H9 (cell line): ENCODE measurements around the gene HPCAL1. TPM values are rescaled to one million over a fixed set of nuclear protein-coding genes. Genes with fewer than 3 reads are reported as not detected.

Source experiments
- DNase-seq: peaks from one replicate; pipeline ENCODE4 v3.0.0-alpha.2; 2017
- H2AFZ ChIP-seq: one replicate; pipeline ENCODE4 v1.6.1; 2013; ENCODE audit warnings: mild to moderate bottlenecking, low read length, control low read depth, moderate library complexity
- H2AK5ac ChIP-seq: 2 replicates; pipeline ENCODE4 v1.6.1; 2013; ENCODE audit warnings: low read length, control low read depth, mixed read lengths; ENCODE audit not compliant: insufficient read length
- H2BK120ac ChIP-seq: one replicate; pipeline ENCODE4 v1.6.1; 2013; ENCODE audit warnings: low read depth, mild to moderate bottlenecking, low read length, control low read depth, inconsistent platforms; ENCODE audit not compliant: poor library complexity, severe bottlenecking
- H2BK12ac ChIP-seq: 2 replicates; pipeline ENCODE4 v1.6.1; 2013; ENCODE audit warnings: low read length, control low read depth, mixed read lengths, low read depth; ENCODE audit not compliant: insufficient read length
- H2BK15ac ChIP-seq: 2 replicates; pipeline ENCODE4 v1.6.1; 2013; ENCODE audit warnings: low read depth, low read length, control low read depth
- H2BK20ac ChIP-seq: one replicate; pipeline ENCODE4 v1.6.1; 2013; ENCODE audit warnings: low read depth, mild to moderate bottlenecking, low read length, control low read depth, inconsistent platforms; ENCODE audit not compliant: poor library complexity, severe bottlenecking
- H2BK5ac ChIP-seq: 2 replicates; pipeline ENCODE4 v1.6.1; 2013; ENCODE audit warnings: low read length, control low read depth, mixed read lengths; ENCODE audit not compliant: insufficient read length
- H3K14ac ChIP-seq: 2 replicates; pipeline ENCODE4 v1.6.1; 2013; ENCODE audit warnings: low read length, control low read depth; ENCODE audit not compliant: insufficient read depth
- H3K18ac ChIP-seq: 2 replicates; pipeline ENCODE4 v1.6.1; 2013; ENCODE audit warnings: low read depth, mild to moderate bottlenecking, mixed read lengths, low read length, control low read depth; ENCODE audit not compliant: insufficient read length
- H3K23ac ChIP-seq: 2 replicates; pipeline ENCODE4 v1.6.1; 2013; ENCODE audit warnings: low read length, control low read depth, mixed read lengths, low read depth; ENCODE audit not compliant: insufficient read length
- H3K23me2 ChIP-seq: 2 replicates; pipeline ENCODE4 v1.6.1; 2013; ENCODE audit warnings: low read depth, mild to moderate bottlenecking, mixed read lengths, low read length, control low read depth; ENCODE audit not compliant: insufficient read length, poor library complexity, severe bottlenecking
- H3K27ac ChIP-seq: 2 replicates; pipeline ENCODE4 v1.5.1; 2013; ENCODE audit warnings: low read length, control low read depth, mixed read lengths, low read depth; ENCODE audit not compliant: insufficient read length
- H3K27me3 ChIP-seq: 2 replicates; pipeline ENCODE4 v1.6.1; 2013; ENCODE audit warnings: low read length, control low read depth, inconsistent platforms; ENCODE audit not compliant: insufficient read depth
- H3K4ac ChIP-seq: 2 replicates; pipeline ENCODE4 v1.6.1; 2013; ENCODE audit warnings: low read depth, mild to moderate bottlenecking, control low read depth, inconsistent platforms, low read length, moderate library complexity
- H3K4me1 ChIP-seq: 2 replicates; pipeline ENCODE4 v1.6.1; 2013; ENCODE audit warnings: low read length, control low read depth, inconsistent platforms; ENCODE audit not compliant: insufficient read depth
- H3K4me2 ChIP-seq: 2 replicates; pipeline ENCODE4 v1.6.1; 2013; ENCODE audit warnings: low read length, control low read depth, mixed read lengths; ENCODE audit not compliant: insufficient read length, insufficient read depth
- H3K56ac ChIP-seq: 2 replicates; pipeline ENCODE4 v1.6.1; 2013; ENCODE audit warnings: low read depth, mild to moderate bottlenecking, mixed read lengths, low read length, control low read depth; ENCODE audit not compliant: insufficient read length
- H3K79me1 ChIP-seq: 2 replicates; pipeline ENCODE4 v1.6.1; 2013; ENCODE audit warnings: low read depth, mild to moderate bottlenecking, moderate library complexity, low read length, control low read depth, inconsistent platforms; ENCODE audit not compliant: insufficient read depth, poor library complexity, severe bottlenecking
- H3K79me2 ChIP-seq: 2 replicates; pipeline ENCODE4 v1.6.1; 2013; ENCODE audit warnings: low read length, control low read depth, inconsistent platforms; ENCODE audit not compliant: insufficient read depth
- H3K9ac ChIP-seq: 2 replicates; pipeline ENCODE4 v1.6.1; 2013; ENCODE audit warnings: low read length, control low read depth, mixed read lengths; ENCODE audit not compliant: insufficient read length; ENCODE audit errors: extremely low read depth
- H3K9me3 ChIP-seq: one replicate; pipeline ENCODE4 v1.6.1; 2013; ENCODE audit warnings: low read depth, low read length, inconsistent platforms; ENCODE audit not compliant: control insufficient read depth
- H3T11ph ChIP-seq: one replicate; pipeline ENCODE4 v1.6.1; 2013; ENCODE audit warnings: mild to moderate bottlenecking, low read length, control low read depth, inconsistent platforms
- H4K20me1 ChIP-seq: one replicate; pipeline ENCODE4 v1.6.1; 2013; ENCODE audit not compliant: control insufficient read depth, insufficient read length, insufficient read depth
- H4K5ac ChIP-seq: 2 replicates; pipeline ENCODE4 v1.6.1; 2013; ENCODE audit warnings: low read depth, mild to moderate bottlenecking, mixed read lengths, low read length, control low read depth; ENCODE audit not compliant: insufficient read length
- H4K8ac ChIP-seq: replicated peaks from 2 replicates; pipeline ENCODE4 v1.6.1; 2013; ENCODE audit warnings: low read length, control low read depth, mixed read lengths, low read depth; ENCODE audit not compliant: insufficient read length
- H4K91ac ChIP-seq: 2 replicates; pipeline ENCODE4 v1.6.1; 2013; ENCODE audit warnings: low read depth, mild to moderate bottlenecking, moderate library complexity, mixed read lengths, low read length, control low read depth; ENCODE audit not compliant: insufficient read length
- H3K27ac Mint-ChIP-seq, 3 experiments: 2 replicates in 2 of 3; 3 replicates in 1 of 3; pipeline ENCODE4 v1.8.0; 2020 to 2021; ENCODE audit warnings: mixed read lengths in 3 of 3, mild to moderate bottlenecking in 1 of 3, moderate library complexity in 1 of 3
- H3K27me3 Mint-ChIP-seq: 2 replicates; pipeline ENCODE4 v1.8.0; 2021; ENCODE audit warnings: low read depth, mild to moderate bottlenecking, moderate library complexity, mixed read lengths
- H3K36me3 Mint-ChIP-seq, 3 experiments: 2 replicates in 2 of 3; 3 replicates in 1 of 3; pipeline ENCODE4 v1.8.0; 2020 to 2021; ENCODE audit warnings: low read depth in 3 of 3, mixed read lengths in 3 of 3; ENCODE audit not compliant: insufficient read depth in 1 of 3
- H3K4me1 Mint-ChIP-seq, 2 experiments: 2 replicates each; pipeline ENCODE4 v1.8.0; 2020; ENCODE audit warnings: mixed read lengths in 2 of 2
- H3K4me3 Mint-ChIP-seq, 2 experiments: 2 replicates in 1 of 2; 3 replicates in 1 of 2; pipeline ENCODE4 v1.8.0; 2020 to 2021; ENCODE audit warnings: mild to moderate bottlenecking in 2 of 2, mixed read lengths in 2 of 2, moderate library complexity in 1 of 2
- H3K9me3 Mint-ChIP-seq, 2 experiments: 2 replicates in 1 of 2; 3 replicates in 1 of 2; pipeline ENCODE4 v1.8.0; 2020; ENCODE audit warnings: mild to moderate bottlenecking in 2 of 2, mixed read lengths in 2 of 2, moderate library complexity in 1 of 2
- CTCF ChIP-seq: fragments of 200-600 bp; sonication (generic); conservative IDR thresholded peaks from 3 replicates; pipeline ENCODE4 v1.8.0; 2021; ENCODE audit warnings: antibody characterized with exemption, mild to moderate bottlenecking
- WGBS: extraction: QIAGEN DNeasy Blood & Tissue Kit; methylation state at CpG from one replicate; pipeline ENCODE4 v1.1.7; 2013; ENCODE audit warnings: missing lambda C conversion rate, low lambda C conversion rate, mixed read lengths; ENCODE audit not compliant: insufficient read length; ENCODE audit errors: extremely low coverage; 5-methylcytosine and 5-hydroxymethylcytosine counted together
- total RNA-seq: library from RNA; stranded (reverse); gene quantifications from 2 replicates; pipeline ENCODE4 v1.2.1, GENCODE V29; 2021

The HPCAL1 gene
- total RNA-seq, 1 experiment from 2014 or later = 4.7 TPM

DNA sequence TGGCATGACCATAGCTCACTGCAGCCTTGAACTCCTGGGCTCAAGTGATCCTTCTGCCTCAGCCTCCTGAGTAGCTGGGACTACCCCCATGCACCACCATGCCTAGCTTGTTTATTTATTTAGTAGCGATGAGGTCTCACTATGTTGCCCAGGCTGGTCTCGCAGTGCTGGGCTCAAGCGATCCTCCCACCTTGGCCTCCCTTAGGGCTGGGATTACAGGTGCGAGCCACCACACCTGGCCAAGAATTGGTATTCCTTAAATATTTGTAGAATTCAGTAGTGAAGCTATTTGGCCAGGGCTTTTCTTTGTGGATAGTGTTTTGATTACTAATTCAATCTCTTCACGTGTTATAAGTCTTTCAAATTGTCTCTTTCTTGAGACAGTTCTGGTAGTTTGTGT lies 89.4 kb downstream of the HPCAL1 start:
- no peak overlapping the region for H2BK20ac ChIP-seq
- no peak overlapping the region for H4K91ac ChIP-seq
- no peaks in the 10 kb centered on the region; the same call in 1 of the 2 replicates for H3K27me3 ChIP-seq
- H3K9me3 ChIP-seq = no peaks in the 10 kb centered on the region
- no peaks in the 10 kb centered on the region for H3K23me2 ChIP-seq
- no peak overlapping the region for H4K8ac ChIP-seq
- no peak overlapping the region for H3K56ac ChIP-seq
- no peaks in the 10 kb centered on the region for H3K36me3 Mint-ChIP-seq
- no peak overlapping the region for H3K23ac ChIP-seq
- no peak overlapping the region for H2BK12ac ChIP-seq
- H3K27ac ChIP-seq = no peak overlapping the region
- no peak overlapping the region for H3K27ac Mint-ChIP-seq
- no peak overlapping the region for H2BK5ac ChIP-seq
- no peak for TF ChIP-seq CTCF
- H2BK15ac ChIP-seq = no peak overlapping the region
- no peaks in the 10 kb centered on the region for H3K79me1 ChIP-seq
- peaks cover 21 to 22% of the 10 kb centered on the region in 2 experiments for H3K4me1 Mint-ChIP-seq
- no CpG with 5 or more reads among the region's 5 CpGs for WGBS
- no peak for DNase-seq
- H3K14ac ChIP-seq = no peak overlapping the region
- H3K79me2 ChIP-seq = no peaks in the 10 kb centered on the region
- no peak overlapping the region for H2AFZ ChIP-seq
- H3K4ac ChIP-seq = no peak overlapping the region
- no peak overlapping the region for H3T11ph ChIP-seq
- H2BK120ac ChIP-seq = no peak overlapping the region
- no peak overlapping the region for H3K4me2 ChIP-seq
- peaks cover 6% of the 10 kb centered on the region; the same call in 1 of the 2 replicates for H3K4me1 ChIP-seq
- no peaks in the 10 kb centered on the region for H3K27me3 Mint-ChIP-seq
- H2AK5ac ChIP-seq = no peak overlapping the region
- H4K20me1 ChIP-seq = no peaks in the 10 kb centered on the region
- H3K9ac ChIP-seq = no peak overlapping the region
- no peaks in the 10 kb centered on the region for H3K9me3 Mint-ChIP-seq
- H3K18ac ChIP-seq = no peak overlapping the region
- no peak overlapping the region for H4K5ac ChIP-seq
- H3K4me3 Mint-ChIP-seq = no peak overlapping the region
